ENCODE results near the gene RASA1. TPM values are rescaled to one million over a fixed set of nuclear protein-coding genes. Genes with fewer than 3 reads are reported as not detected.

RASA1 gene
- total and polyA plus RNA-seq, 9 of the 15 experiments (the other 6 are each of a cell fraction or from before 2014, with no cell fraction given): 3.2 to 17.3 (median 9.2) TPM

- no peaks in the 10 kb centered on the region for H3K9me3 ChIP-seq (replicated peaks; ENCODE audit: control insufficient read depth, insufficient read depth, low read depth, low read length)
- no peak overlapping the region for H3K4me2 ChIP-seq (ENCODE audit: insufficient read depth, low read length)
- no peaks in the 10 kb centered on the region; a peak in 2 of 5 replicates for H3K27me3 ChIP-seq (ENCODE audit: control insufficient read depth in 2 of 2, insufficient read depth in 2 of 2, low read length in 2 of 2)
- H2AFZ ChIP-seq (ENCODE audit: low read depth, low read length): no peak overlapping the region
- no peak for ATAC-seq
- no peak overlapping the region for H3K4me3 ChIP-seq
- H3K27ac ChIP-seq (ENCODE audit: extremely low read depth, low read depth, low read length): no peak overlapping the region
- no peak for TF ChIP-seq ATF3 (IDR thresholded peaks at IDR 0.05)
- no peak for TF ChIP-seq ATF3 (CRISPR knock-in tag; conservative IDR thresholded peaks at IDR 0.05)
- TF ChIP-seq SETDB1 (IDR thresholded peaks at IDR 0.05; ENCODE audit: low read length): no peak
- no peak for TF ChIP-seq ZFP91 (CRISPR knock-in tag; IDR thresholded peaks at IDR 0.05)
- no peak for TF ChIP-seq ETV1 (tag; conservative IDR thresholded peaks at IDR 0.05; ENCODE audit: low read depth)
- TF ChIP-seq MEIS2 (IDR thresholded peaks at IDR 0.05; ENCODE audit: partially characterized antibody): no peak
- no peaks in the 10 kb centered on the region for H3K9me1 ChIP-seq (ENCODE audit: control insufficient read depth, insufficient read depth, low read length)
- 4% methylated on average over 2 of the region's 2 CpGs for WGBS (ENCODE audit: insufficient coverage, low coverage, missing lambda C conversion rate)
- H3K79me2 ChIP-seq (ENCODE audit: control insufficient read depth, insufficient read depth, low read length): no peaks in the 10 kb centered on the region
- H3K9ac ChIP-seq (ENCODE audit: insufficient read depth in 1 of 2, low read depth in 2 of 2, low read length in 2 of 2): no peak overlapping the region
- no peak for FAIRE-seq
- DNase-seq (ENCODE audit: extremely low read depth in 1 of 4, low spot score in 3 of 4): no peak
- H3K4me1 ChIP-seq (replicated peaks in 1 of 2; ENCODE audit: control insufficient read depth in 2 of 2, insufficient read depth in 2 of 2, low read length in 2 of 2): no peaks in the 10 kb centered on the region
- no peaks in the 10 kb centered on the region for H3K36me3 ChIP-seq (ENCODE audit: control insufficient read depth, insufficient read depth, low read length)
- BruUV-seq (replicated peaks): no TSS peak
- intact Hi-C loops (cut with micrococcal nuclease) (no loop called here), in situ Hi-C loops (cut with MboI) (no loop called here)
- H4K20me1 ChIP-seq (replicated peaks; ENCODE audit: control insufficient read depth, insufficient read depth, low read length): no peaks in the 10 kb centered on the region
- ChIA-PET CTCF (ENCODE audit: low intra/inter-chr PET ratio) (no interaction called here), POLR2A (no interaction called here)
These were observed 34.5 kb upstream of the RASA1 start for GRCh38 chr5:87233143-87233542.

All from K562 (cell line).